ENCODE measurements around the gene CDH2.

DNA sequence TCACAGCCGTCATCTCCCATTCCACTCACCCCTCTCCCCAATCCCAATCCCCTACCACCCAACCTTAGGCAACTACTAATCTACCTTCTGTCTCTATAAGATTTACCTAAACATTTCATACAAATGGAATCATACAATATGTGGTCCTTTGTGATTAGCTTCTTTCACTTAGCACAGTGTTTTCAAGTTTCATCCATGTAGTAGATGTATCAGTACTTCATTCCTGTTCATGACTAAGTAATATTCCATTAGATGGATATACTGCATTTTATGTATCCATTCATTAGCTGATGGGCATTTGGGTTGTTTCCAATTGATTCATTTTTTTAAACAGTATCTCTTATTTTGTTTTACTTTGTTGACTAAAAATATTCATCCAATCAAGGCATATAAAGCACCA lies 109.6 kb downstream of the CDH2 start:
- no peak for TF ChIP-seq CTCF (IDR thresholded peaks at IDR 0.05 in 8 of 11, conservative IDR thresholded peaks at IDR 0.05 in 3 of 11)
- no peak for TF ChIP-seq POLR2AphosphoS5 (IDR thresholded peaks at IDR 0.05)
- TF ChIP-seq POLR2A (IDR thresholded peaks at IDR 0.05), result no peak
